MV-4-11 (cell line): ENCODE results near the gene CD163.
"Not testable (repeated sequence)": the region's sequence is repeated elsewhere in the genome, so short reads cannot be mapped to it uniquely, and the experiment has no call there.

ENCODE experiments used
- DNase-seq: peaks from one replicate; lab custom pipeline; 2025; lab: John Stamatoyannopoulos, UW

CD163 gene

GRCh38 chr12:7450667-7451066 is 52.9 kb downstream of the CD163 start:
- no peak for DNase-seq

- no peak for DNase-seq
Observed at GRCh38 chr12:7448099-7448498, 55.5 kb downstream of the CD163 start.

- no peak for DNase-seq
Observed at GRCh38 chr12:7444537-7444936, 59.0 kb downstream of the CD163 start.

DNA sequence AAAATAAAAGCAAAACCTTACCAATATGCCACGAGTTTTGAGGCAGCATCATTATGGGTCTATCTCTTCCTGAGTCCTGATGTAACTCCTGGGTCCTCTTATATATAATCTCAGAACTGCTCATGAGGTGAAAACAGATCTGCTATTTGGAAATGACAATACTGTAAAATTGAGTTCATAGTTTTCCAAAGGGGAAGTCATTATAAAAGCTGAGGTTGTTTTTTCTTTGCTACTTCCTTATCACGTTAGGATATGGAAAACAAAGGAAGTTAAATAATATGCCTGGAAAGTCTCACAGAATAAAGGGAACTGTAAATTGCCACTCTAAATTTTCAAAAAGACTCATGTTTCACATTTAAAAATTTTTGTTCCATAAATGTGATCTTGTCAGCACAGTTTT is 59.5 kb downstream of the CD163 start, which contains the start of gene CD163L1:
TSS of gene CD163L1 (minus strand) at position 78 of the 400 bp plus-strand sequence. CDS start at position 52, 26 bp downstream.
- no peak for DNase-seq

GRCh38 chr12:7441216-7441615 is 62.4 kb downstream of the CD163 start:
- no peak for DNase-seq

DNA sequence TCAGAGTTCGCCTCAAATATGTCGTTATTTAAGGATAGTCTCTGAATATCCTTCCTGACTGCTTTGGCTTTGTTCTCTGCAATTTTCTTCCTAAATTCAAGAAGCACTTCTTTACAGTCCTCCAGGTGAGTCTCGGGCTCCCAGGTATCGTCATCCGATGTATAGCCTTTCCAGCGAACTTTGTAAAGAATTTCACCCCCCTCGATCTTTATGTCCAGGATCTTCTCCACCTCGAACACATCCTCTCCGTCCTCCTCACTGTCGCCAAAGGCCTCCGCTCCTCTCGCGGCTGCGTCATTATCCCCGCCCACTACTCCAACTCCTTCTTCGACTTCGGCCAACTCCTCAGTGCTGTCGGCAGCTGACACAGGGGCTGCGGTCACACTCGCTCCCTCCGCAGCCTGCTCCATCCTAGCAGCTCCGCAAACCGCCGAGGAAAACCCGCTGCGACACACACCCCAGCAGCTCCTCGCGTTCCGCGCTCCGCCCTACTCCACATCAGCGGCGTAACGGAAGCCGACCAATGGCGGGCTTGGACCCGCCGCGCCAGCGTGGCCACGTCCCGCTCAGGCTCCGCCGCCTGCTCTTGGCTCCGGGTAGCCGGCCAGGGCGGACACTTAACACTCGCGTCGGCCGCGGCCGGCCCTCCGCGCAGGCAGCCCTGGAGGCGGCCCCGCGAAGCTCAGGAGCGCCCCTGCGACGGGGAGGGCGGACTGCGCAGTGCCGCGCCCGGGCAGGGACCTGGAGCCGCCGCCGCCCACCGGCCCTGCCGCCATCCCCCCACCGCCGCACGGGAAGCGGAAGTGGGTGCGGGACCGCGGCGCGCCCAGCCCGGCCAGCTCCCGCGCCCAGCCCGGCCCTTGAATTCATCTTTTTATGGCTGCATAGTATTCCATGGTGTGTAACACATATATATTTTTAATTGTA is 63.7 kb downstream of the CD163 start:
- DNase-seq, result no peak

DNA sequence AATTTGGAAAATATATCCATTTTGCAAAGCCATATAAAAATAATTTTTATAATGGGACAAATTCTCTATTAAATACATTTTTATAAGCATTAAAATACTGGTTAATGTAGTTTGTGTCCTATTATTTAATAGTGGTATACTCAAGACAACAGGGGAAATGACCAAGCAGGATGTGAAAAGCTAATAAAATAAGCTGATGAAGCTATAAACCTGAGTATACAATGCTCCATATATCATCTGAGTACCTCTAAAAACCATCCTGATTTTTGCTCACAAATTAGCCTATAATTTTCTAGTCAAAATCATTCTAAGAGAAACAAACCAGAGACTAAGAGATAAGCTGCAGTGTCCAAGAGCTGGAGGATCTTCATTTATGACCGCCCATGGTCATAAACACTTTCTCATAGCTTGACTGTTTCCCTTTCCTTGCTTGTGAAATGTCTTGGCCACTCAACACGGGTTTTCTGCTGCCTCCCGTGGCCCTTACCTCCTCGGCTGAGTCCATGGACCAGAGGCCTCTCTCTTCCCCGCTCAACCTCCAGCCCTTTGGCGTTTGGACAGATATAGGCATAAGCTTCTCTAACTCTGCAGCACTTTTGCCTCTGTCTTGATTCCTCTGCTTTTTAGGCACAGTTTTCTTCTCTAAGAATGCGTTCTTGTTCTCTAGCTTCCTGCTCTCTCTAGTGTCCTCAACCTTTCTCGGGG is 65.1 kb downstream of the CD163 start:
- DNase-seq, result not testable (repeated sequence)

DNA sequence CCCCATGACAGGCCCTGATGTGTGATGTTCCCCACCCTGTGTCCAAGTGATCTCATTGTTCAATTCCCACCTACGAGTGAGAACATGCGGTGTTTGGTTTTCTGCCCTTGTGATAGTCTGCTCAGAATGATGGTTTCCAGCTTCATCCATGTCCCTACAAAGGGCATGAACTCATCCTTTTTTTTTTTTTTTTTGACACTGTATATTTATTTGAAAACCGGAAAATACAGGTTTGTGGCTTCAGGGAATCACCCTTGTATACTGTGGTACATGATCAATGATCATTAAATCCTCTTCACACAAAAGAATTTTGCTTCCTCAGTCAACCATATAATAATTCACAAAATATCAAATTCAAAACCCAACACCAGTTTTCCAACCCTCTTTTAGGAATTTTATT is 66.1 kb downstream of the CD163 start:
- DNase-seq, result not testable (repeated sequence)

- no peak for DNase-seq
Observed at GRCh38 chr12:7434670-7435069, 68.9 kb downstream of the CD163 start.

DNA sequence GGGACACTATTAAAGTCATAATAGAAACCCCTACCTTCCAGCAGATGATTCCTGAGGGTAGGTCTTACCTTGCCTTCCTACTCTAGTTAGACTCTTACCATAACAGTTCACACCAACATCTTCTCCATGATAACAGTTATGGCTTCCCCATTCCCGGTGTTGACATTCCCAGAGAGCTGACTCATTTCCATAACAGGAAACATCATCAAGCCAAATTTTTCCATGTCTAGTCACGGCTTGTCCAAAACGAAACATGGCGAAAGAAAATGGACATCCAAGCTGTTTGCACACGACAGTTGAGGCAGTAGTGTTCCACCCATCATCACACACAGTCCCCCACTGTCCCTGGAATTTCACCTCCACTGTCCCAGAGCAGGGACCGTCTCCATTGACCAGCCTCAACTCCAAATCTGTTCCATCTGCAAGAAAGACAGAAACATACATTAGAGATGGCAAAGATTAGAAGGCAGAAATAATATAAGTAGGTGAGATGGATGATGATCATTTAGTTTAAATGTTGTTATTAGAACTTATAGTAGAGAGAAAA is 70.2 kb downstream of the CD163 start:
- DNase-seq, result no peak

DNA sequence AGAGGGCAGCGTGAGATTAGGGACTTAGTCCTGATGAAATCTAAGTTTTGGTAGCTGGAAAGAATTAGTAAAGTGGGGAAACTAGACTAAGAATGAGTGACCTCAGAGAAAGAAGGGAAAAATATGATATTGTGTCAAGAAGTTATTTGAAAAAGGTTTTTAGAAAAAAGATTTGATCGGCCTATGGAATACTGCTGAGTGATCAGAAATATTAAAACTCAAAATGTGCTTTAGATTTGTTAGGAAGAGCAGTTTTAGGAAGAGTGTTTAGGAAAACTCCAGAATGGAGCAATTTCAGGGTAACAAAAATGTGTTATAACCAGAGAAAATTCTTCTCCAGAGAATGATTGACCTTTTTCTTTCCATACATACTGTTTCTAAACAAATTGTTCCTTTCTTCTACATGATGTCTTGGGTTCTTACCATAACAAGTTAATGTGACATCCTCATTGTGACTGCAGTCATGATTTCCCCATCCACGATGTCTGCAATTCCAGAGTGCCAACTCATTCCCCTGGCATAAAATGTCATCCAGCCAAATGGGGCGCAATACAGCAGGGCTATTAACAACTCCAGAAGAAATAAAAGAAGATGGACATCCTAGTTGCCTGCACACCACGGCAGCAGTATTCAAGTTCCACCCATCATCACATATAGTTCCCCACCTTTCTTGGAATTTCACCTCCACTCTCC is 71.4 kb downstream of the CD163 start:
- DNase-seq, result no peak
